ENCODE results near the gene GEMIN5.
A peak's percentile ranks its signal among the peaks of the same experiment; 100 is the strongest.

DNA sequence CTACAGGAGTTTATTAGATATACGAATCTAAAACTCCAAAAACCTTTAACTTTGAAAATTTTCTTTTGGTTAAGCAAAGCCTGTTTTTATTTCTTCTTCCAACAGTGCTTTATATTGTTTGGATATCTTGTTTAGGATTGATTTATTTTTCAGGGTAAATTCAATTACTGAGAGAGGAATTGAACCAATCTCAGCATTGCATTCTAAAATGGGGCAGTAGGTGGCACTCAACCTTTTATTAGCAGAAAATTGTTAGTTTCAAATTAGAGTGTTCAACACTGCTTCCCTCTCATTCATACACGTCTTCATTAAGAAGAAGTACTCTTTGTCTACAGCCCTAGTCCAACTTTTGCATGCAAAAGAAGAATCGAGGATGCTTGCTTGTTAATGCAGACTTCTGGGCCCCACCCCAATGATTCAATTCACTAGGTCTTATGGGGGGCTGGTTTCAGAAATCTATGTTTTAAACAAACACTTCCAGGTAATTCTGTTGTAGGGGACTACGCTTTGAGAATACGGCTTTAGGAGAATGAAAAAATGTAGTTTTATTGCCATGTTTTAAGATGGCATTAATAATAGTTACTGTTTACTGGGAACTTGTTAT lies 29.5 kb upstream of the GEMIN5 start:
- TF ChIP-seq CTCF (IDR thresholded peaks at IDR 0.05 in 8 of 11, conservative IDR thresholded peaks at IDR 0.05 in 3 of 11) = peak in 8 of 11 experiments; percentile 17 to 58 (median 48)
- no peak for TF ChIP-seq POLR2A (IDR thresholded peaks at IDR 0.05)
- TF ChIP-seq POLR2AphosphoS5 (IDR thresholded peaks at IDR 0.05) = no peak
